Measurements from ENCODE around the gene NXPH4. TPM values are rescaled to one million over a fixed set of nuclear protein-coding genes. Genes with fewer than 3 reads are reported as not detected.

Gene NXPH4
- total RNA-seq, 2 donors from 2014 or later, result 0.27 TPM; not detected in 1

- H3K4me1 ChIP-seq, result peaks cover 30% of the 10 kb centered on the region
Observed at GRCh38 chr12:57243521-57244311, 27.1 kb downstream of the NXPH4 start.

GRCh38 chr12:57244312-57244696 is 27.7 kb downstream of the NXPH4 start:
- H3K9ac ChIP-seq (ENCODE audit: low read depth in 2 of 2, low read length in 2 of 2), result peak overlapping the region in 1 of 2 donors; percentile 24
- no peaks in the 10 kb centered on the region for H3K9me3 ChIP-seq
- H3K36me3 ChIP-seq, result no peaks in the 10 kb centered on the region
- peaks cover 28% of the 10 kb centered on the region for H3K4me1 ChIP-seq
- H3K27ac ChIP-seq, result no peak overlapping the region
- no peak overlapping the region for H3K4me3 ChIP-seq
- DNase-seq, result no peak
- H3K27me3 ChIP-seq, result peaks cover 42% of the 10 kb centered on the region
- TF ChIP-seq CTCF (IDR thresholded peaks at IDR 0.05), result no peak
- intact Hi-C loops (cut with DNase I), result no loop called here

More at GRCh38 chr12:57243521-57244311, 27.1 kb downstream of the NXPH4 start:
- Histone ChIP-seq H3K9me3 (no peaks in the 10 kb centered on the region), H3K27ac (no peak overlapping the region), H3K9ac (ENCODE audit: low read depth in 2 of 2, low read length in 2 of 2) (peak overlapping the region in 1 of 2 donors; percentile 24), H3K36me3 (no peaks in the 10 kb centered on the region), H3K27me3 (peaks cover 46% of the 10 kb centered on the region), H3K4me3 (peak overlapping the region; percentile 30)
- intact Hi-C loops (cut with DNase I), result no loop called here
- peak; percentile 88 for DNase-seq
- TF ChIP-seq CTCF (IDR thresholded peaks at IDR 0.05), result peak; percentile 80

GRCh38 chr12:57247041-57247440 is 30.4 kb downstream of the NXPH4 start:
- no peaks in the 10 kb centered on the region for H3K36me3 ChIP-seq

GRCh38 chr12:57248934-57249742 is 32.5 kb downstream of the NXPH4 start:
- H3K9ac ChIP-seq (ENCODE audit: low read depth in 2 of 2, low read length in 2 of 2), result no peak overlapping the region
- H3K36me3 ChIP-seq, result no peaks in the 10 kb centered on the region
- H3K4me1 ChIP-seq, result no peaks in the 10 kb centered on the region
- H3K9me3 ChIP-seq, result no peaks in the 10 kb centered on the region
- no peaks in the 10 kb centered on the region for H3K27me3 ChIP-seq
- no peak overlapping the region for H3K27ac ChIP-seq
- H3K4me3 ChIP-seq, result no peak overlapping the region
- DNase-seq, result no peak
- TF ChIP-seq CTCF (IDR thresholded peaks at IDR 0.05), result no peak
- intact Hi-C loops (cut with DNase I), result no loop called here

More at GRCh38 chr12:57247041-57247440, 30.4 kb downstream of the NXPH4 start:
- no peak overlapping the region for H3K9ac ChIP-seq (ENCODE audit: low read depth in 2 of 2, low read length in 2 of 2)
- H3K4me3 ChIP-seq, result no peak overlapping the region
- H3K9me3 ChIP-seq, result no peaks in the 10 kb centered on the region
- TF ChIP-seq CTCF (IDR thresholded peaks at IDR 0.05), result no peak
- peaks cover 15% of the 10 kb centered on the region for H3K27me3 ChIP-seq
- intact Hi-C loops (cut with DNase I), result no loop called here
- no peak overlapping the region for H3K27ac ChIP-seq
- no peak for DNase-seq
- H3K4me1 ChIP-seq, result peaks cover 13% of the 10 kb centered on the region

GRCh38 chr12:57250541-57250940 is 33.9 kb downstream of the NXPH4 start:
- DNase-seq, result no peak
- Histone ChIP-seq H3K27me3 (no peaks in the 10 kb centered on the region), H3K9ac (ENCODE audit: low read depth in 2 of 2, low read length in 2 of 2) (no peak overlapping the region), H3K27ac (no peak overlapping the region), H3K9me3 (no peaks in the 10 kb centered on the region), H3K4me3 (no peak overlapping the region), H3K36me3 (no peaks in the 10 kb centered on the region), H3K4me1 (no peaks in the 10 kb centered on the region)
- intact Hi-C loops (cut with DNase I), result no loop called here
- no peak for TF ChIP-seq CTCF (IDR thresholded peaks at IDR 0.05)
